Measurements from ENCODE around the gene LEMD1. TPM values are rescaled to one million over a fixed set of nuclear protein-coding genes. Genes with fewer than 3 reads are reported as not detected.

Gene LEMD1
- polyA plus RNA-seq, 2 donors, result 0.78 to 0.81 TPM

GRCh38 chr1:205332015-205332791 lies 89.7 kb downstream of the LEMD1 start:
- 86 to 88% methylated on average over 11 of the region's 11 CpGs for WGBS, 2 donors
- H3K36me3 ChIP-seq (ENCODE audit: control insufficient read depth in 2 of 2, insufficient read depth in 2 of 2, low read length in 1 of 2), result no peaks in the 10 kb centered on the region

More at GRCh38 chr1:205332015-205332791, 89.7 kb downstream of the LEMD1 start:
- H3K4me1 ChIP-seq (ENCODE audit: control insufficient read depth in 2 of 2, insufficient read depth in 2 of 2, low read length in 1 of 2), result no peaks in the 10 kb centered on the region
- H3K9me3 ChIP-seq (ENCODE audit: control insufficient read depth in 2 of 2, insufficient read depth in 1 of 2, low read depth in 1 of 2, low read length in 1 of 2), result no peaks in the 10 kb centered on the region
- no peaks in the 10 kb centered on the region for H3K27me3 ChIP-seq (ENCODE audit: control insufficient read depth in 1 of 2, insufficient read depth in 2 of 2, low read length in 2 of 2)
- H3K4me3 ChIP-seq (ENCODE audit: low read depth in 1 of 2, low read length in 2 of 2), result no peak overlapping the region
- no peak overlapping the region for H3K27ac ChIP-seq (ENCODE audit: low read depth in 2 of 2, low read length in 1 of 2)

Other genes with a start within 250 kb of the LEMD1 start
- 1 to 10 TPM; 3.2 to 3.4 TPM for gene DSTYK, start 210.4 kb downstream of the LEMD1 start, polyA plus RNA-seq
- gene TMCC2, start 194.1 kb downstream of the LEMD1 start, polyA plus RNA-seq, result under 1 TPM; 0.58 to 0.59 TPM
- 10 to 100 TPM; 14.7 to 28.3 TPM for gene NUAK2, start 100.3 kb downstream of the LEMD1 start, polyA plus RNA-seq
- gene KLHDC8A, start 65.1 kb downstream of the LEMD1 start, polyA plus RNA-seq, result 1 to 10 TPM; 5.5 to 8.0 TPM
- gene BLACAT1, start 34.0 kb upstream of the LEMD1 start, polyA plus RNA-seq, result under 1 TPM; 0.51 to 0.60 TPM
- gene CDK18, start 82.6 kb upstream of the LEMD1 start, polyA plus RNA-seq, result 1 to 10 TPM; 3.5 to 9.0 TPM
- gene ELK4, start 210.0 kb upstream of the LEMD1 start, polyA plus RNA-seq, result 1 to 10 TPM; 4.0 to 4.2 TPM

All from esophagus (tissue), 2 donors.